GM13977 (cell line): ENCODE results near the gene FLOT2.
A peak's percentile ranks its signal among the peaks of the same experiment; 100 is the strongest.
"Not testable (repeated sequence)": the region's sequence is repeated elsewhere in the genome, so short reads cannot be mapped to it uniquely, and the experiment has no call there.

Source experiments
- DNase-seq: peaks from one replicate; pipeline ENCODE4 v3.0.0; 2012; ENCODE audit warnings: low spot score
- CTCF ChIP-seq: IDR thresholded peaks from 2 replicates; pipeline ENCODE4 v1.5.1; 2012; ENCODE audit warnings: mild to moderate bottlenecking, control low read depth; ENCODE audit not compliant: insufficient read depth; ENCODE audit errors: extremely low read depth, missing control alignments
- in situ Hi-C: fragments of 300-500 bp; cut with MboI; formaldehyde crosslinking; loops from one replicate; pipeline ENCODE4 v1.12.0; 2022; ENCODE audit warnings: low sequenced_read_pairs, low pct_unique_long_range_greater_than_20kb, mixed read lengths, inconsistent platforms; ENCODE audit not compliant: unreplicated experiment

FLOT2 gene

GRCh38 chr17:28881533-28882056, 15.9 kb downstream of the FLOT2 start:
- in situ Hi-C loops, result no loop called here
- DNase-seq, result no peak
- TF ChIP-seq CTCF, result no peak

- TF ChIP-seq CTCF, result no peak
- DNase-seq, result no peak
- in situ Hi-C loops, result no loop called here
These were observed 17.0 kb downstream of the FLOT2 start for GRCh38 chr17:28880572-28880945.

GRCh38 chr17:28879886-28880571, 17.5 kb downstream of the FLOT2 start:
- DNase-seq, result no peak
- no peak for TF ChIP-seq CTCF
- in situ Hi-C loops, result no loop called here

- peak; percentile 65 for TF ChIP-seq CTCF
- in situ Hi-C loops, result no loop called here
- DNase-seq, result peak; percentile 63
These were observed 18.6 kb downstream of the FLOT2 start for GRCh38 chr17:28878981-28879380.

- no peak for TF ChIP-seq CTCF
- DNase-seq, result no peak
- in situ Hi-C loops, result no loop called here
These were observed 19.2 kb downstream of the FLOT2 start for GRCh38 chr17:28878158-28878910.

GRCh38 chr17:28877150-28877711, 20.3 kb downstream of the FLOT2 start:
- in situ Hi-C loops, DNase-seq: not testable (repeated sequence)
